GM18498 (cell line): ENCODE results near the gene CTCF.
A peak's percentile ranks its signal among the peaks of the same experiment; 100 is the strongest.

Experiments used
- ATAC-seq: cut with Tn5 transposase; IDR thresholded peaks from one replicate; pipeline ENCODE4 v1.9.1; 2021; ENCODE audit warnings: mild to moderate bottlenecking, moderate library complexity; ENCODE audit not compliant: unreplicated experiment

Gene CTCF

DNA sequence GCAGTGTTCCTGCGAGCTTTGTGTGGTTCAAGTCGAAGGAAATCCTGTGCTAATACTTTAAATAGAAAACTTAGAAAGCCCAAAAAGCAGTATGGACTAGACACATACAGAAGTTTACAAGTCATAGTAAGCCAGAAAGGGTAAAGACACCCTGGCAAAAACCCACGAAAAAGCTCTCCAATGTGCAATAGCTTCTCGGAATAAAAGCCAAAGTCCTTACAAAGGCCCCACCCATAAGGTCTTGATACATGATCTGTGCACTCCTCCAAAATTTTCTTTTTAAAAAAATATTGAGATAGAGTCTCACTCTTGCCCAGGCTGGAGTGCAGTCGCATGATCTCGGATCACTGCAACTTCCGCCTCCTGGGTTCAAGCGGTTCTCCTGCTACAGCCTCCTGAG lies 114.6 kb downstream of the CTCF start:
- no peak for ATAC-seq

GRCh38 chr16:67677712-67678111 lies 115.4 kb downstream of the CTCF start:
- ATAC-seq: no peak

GRCh38 chr16:67678354-67679023 lies 116.2 kb downstream of the CTCF start:
- no peak for ATAC-seq

GRCh38 chr16:67679935-67680897 lies 117.9 kb downstream of the CTCF start:
- no peak for ATAC-seq

GRCh38 chr16:67683767-67684166 lies 121.4 kb downstream of the CTCF start:
- no peak for ATAC-seq

- ATAC-seq: peak; percentile 47
Observed at GRCh38 chr16:67685388-67686112, 123.2 kb downstream of the CTCF start.
